Neural progenitor cell (in vitro differentiated cells): Measurements from ENCODE around the gene PKP3. TPM values are rescaled to one million over a fixed set of nuclear protein-coding genes. Genes with fewer than 3 reads are reported as not detected.

Experiments
- DNase-seq: peaks from one replicate; pipeline ENCODE4 v3.0.0-alpha.2; 2016; ENCODE audit warnings: low spot score
- H2AFZ ChIP-seq: fragments of 200-600 bp; sonication (generic); replicated peaks from 2 replicates; pipeline ENCODE4 v1.6.1; 2016; ENCODE audit warnings: antibody characterized with exemption
- H3F3A ChIP-seq: fragments of 200-600 bp; sonication (generic); 2 replicates; pipeline ENCODE4 v1.6.1; 2016; ENCODE audit warnings: antibody characterized with exemption, low read depth
- H3K27ac ChIP-seq: fragments of 200-600 bp; sonication (generic); 2 replicates; pipeline ENCODE4 v1.5.1; 2016; ENCODE audit warnings: mild to moderate bottlenecking
- H3K27me3 ChIP-seq: fragments of 200-600 bp; sonication (generic); 2 replicates; pipeline ENCODE4 v1.6.1; 2016; ENCODE audit warnings: mild to moderate bottlenecking, moderate library complexity
- H3K36me3 ChIP-seq: fragments of 200-600 bp; sonication (generic); 2 replicates; pipeline ENCODE4 v1.5.1; 2016
- H3K4me1 ChIP-seq: fragments of 200-600 bp; sonication (generic); 2 replicates; pipeline ENCODE4 v1.6.1; 2016; ENCODE audit warnings: mixed run types
- H3K4me2 ChIP-seq: fragments of 200-600 bp; sonication (generic); 2 replicates; pipeline ENCODE4 v1.6.1; 2016
- H3K4me3 ChIP-seq: fragments of 200-600 bp; sonication (generic); 2 replicates; pipeline ENCODE4 v1.5.1; 2016
- H3K79me2 ChIP-seq: fragments of 200-600 bp; sonication (generic); 2 replicates; pipeline ENCODE4 v1.6.1; 2016; ENCODE audit warnings: low read depth
- H3K9ac ChIP-seq: fragments of 200-600 bp; sonication (generic); 2 replicates; pipeline ENCODE4 v1.6.1; 2016
- H3K9me3 ChIP-seq: fragments of 200-600 bp; sonication (generic); 2 replicates; pipeline ENCODE4 v1.5.1; 2016; ENCODE audit warnings: low read depth
- H4K20me1 ChIP-seq: fragments of 200-600 bp; sonication (generic); 2 replicates; pipeline ENCODE4 v1.6.1; 2016; ENCODE audit warnings: low read depth
- H3K27ac Mint-ChIP-seq: 3 replicates; pipeline ENCODE4 v1.8.0; 2021; ENCODE audit warnings: mixed read lengths
- H3K27me3 Mint-ChIP-seq: 2 replicates; pipeline ENCODE4 v1.8.0; 2022; ENCODE audit warnings: low read depth, mild to moderate bottlenecking, inconsistent platforms, moderate library complexity, mixed read lengths; ENCODE audit not compliant: insufficient read depth
- H3K36me3 Mint-ChIP-seq: 3 replicates; pipeline ENCODE4 v1.8.0; 2021; ENCODE audit warnings: mixed read lengths
- H3K4me1 Mint-ChIP-seq: 3 replicates; pipeline ENCODE4 v1.8.0; 2021; ENCODE audit warnings: mixed read lengths
- H3K4me3 Mint-ChIP-seq: 3 replicates; pipeline ENCODE4 v1.8.0; 2021; ENCODE audit warnings: mild to moderate bottlenecking, moderate library complexity, mixed read lengths
- H3K9me3 Mint-ChIP-seq: 3 replicates; pipeline ENCODE4 v1.8.0; 2020; ENCODE audit warnings: mixed read lengths
- CTCF ChIP-seq: fragments of 200-600 bp; sonication (generic); IDR thresholded peaks from 2 replicates; pipeline ENCODE4 v1.5.1; 2017; ENCODE audit warnings: antibody characterized with exemption, mild to moderate bottlenecking
- EZH2 ChIP-seq: fragments of 200-600 bp; sonication (generic); IDR thresholded peaks from 2 replicates; pipeline ENCODE4 v1.6.1; 2017; ENCODE audit warnings: antibody characterized with exemption, mild to moderate bottlenecking, moderate library complexity
- EZH2phosphoT487 ChIP-seq: fragments of 200-600 bp; sonication (generic); IDR thresholded peaks from 2 replicates; pipeline ENCODE4 v1.6.1; 2017; ENCODE audit warnings: antibody characterized with exemption
- total RNA-seq: library from RNA; depleted of rRNA; stranded (reverse); fragments of >200 nt; gene quantifications from 2 replicates; pipeline ENCODE4 v1.2.3, GENCODE V29; 2015; ENCODE audit warnings: low replicate concordance

The PKP3 gene
- total RNA-seq, 1 donor from 2014 or later = 8.5 TPM

GRCh38 chr11:384511-384910, 9.5 kb upstream of the PKP3 start:
- H3K9me3 Mint-ChIP-seq = peaks cover 5% of the 10 kb centered on the region
- Histone ChIP-seq H3K27ac (no peak overlapping the region), H3F3A (no peaks in the 10 kb centered on the region), H3K4me1 (no peaks in the 10 kb centered on the region), H3K4me2 (no peak overlapping the region), H3K36me3 (no peaks in the 10 kb centered on the region), H3K4me3 (no peak overlapping the region), H4K20me1 (no peaks in the 10 kb centered on the region), H3K9ac (no peak overlapping the region), H3K79me2 (no peaks in the 10 kb centered on the region), H3K9me3 (no peaks in the 10 kb centered on the region), H2AFZ (no peak overlapping the region), H3K27me3 (no peaks in the 10 kb centered on the region)
- no peak for TF ChIP-seq EZH2phosphoT487
- TF ChIP-seq EZH2 = no peak
- no peak for TF ChIP-seq CTCF
- no peak overlapping the region for H3K27ac Mint-ChIP-seq
- DNase-seq = no peak
- H3K36me3 Mint-ChIP-seq = peaks cover 11% of the 10 kb centered on the region
- H3K4me1 Mint-ChIP-seq = peaks cover 5% of the 10 kb centered on the region
- H3K4me3 Mint-ChIP-seq = no peak overlapping the region
- H3K27me3 Mint-ChIP-seq = peaks cover 15% of the 10 kb centered on the region

GRCh38 chr11:385594-386351, 8.2 kb upstream of the PKP3 start:
- Histone ChIP-seq H2AFZ (no peak overlapping the region), H3K9ac (no peak overlapping the region), H3F3A (no peaks in the 10 kb centered on the region), H3K36me3 (no peaks in the 10 kb centered on the region), H4K20me1 (no peaks in the 10 kb centered on the region), H3K79me2 (no peaks in the 10 kb centered on the region), H3K9me3 (no peaks in the 10 kb centered on the region), H3K4me1 (no peaks in the 10 kb centered on the region), H3K27ac (no peak overlapping the region), H3K4me3 (no peak overlapping the region), H3K27me3 (no peaks in the 10 kb centered on the region), H3K4me2 (no peak overlapping the region)
- DNase-seq = no peak
- H3K27me3 Mint-ChIP-seq = peaks cover 15% of the 10 kb centered on the region
- peaks cover 11% of the 10 kb centered on the region for H3K36me3 Mint-ChIP-seq
- peaks cover 5% of the 10 kb centered on the region for H3K9me3 Mint-ChIP-seq
- no peak overlapping the region for H3K4me3 Mint-ChIP-seq
- no peak for TF ChIP-seq CTCF
- TF ChIP-seq EZH2 = no peak
- peaks cover 5% of the 10 kb centered on the region for H3K4me1 Mint-ChIP-seq
- H3K27ac Mint-ChIP-seq = no peak overlapping the region

GRCh38 chr11:386483-386882, 7.5 kb upstream of the PKP3 start:
- Histone ChIP-seq H3K9ac (no peak overlapping the region), H3K79me2 (no peaks in the 10 kb centered on the region), H3F3A (no peaks in the 10 kb centered on the region), H3K4me3 (no peak overlapping the region), H3K9me3 (no peaks in the 10 kb centered on the region), H3K4me2 (no peak overlapping the region), H3K4me1 (no peaks in the 10 kb centered on the region), H4K20me1 (no peaks in the 10 kb centered on the region), H3K27me3 (no peaks in the 10 kb centered on the region), H3K27ac (no peak overlapping the region), H3K36me3 (no peaks in the 10 kb centered on the region), H2AFZ (no peak overlapping the region)
- Mint-ChIP-seq H3K27ac (no peak overlapping the region), H3K9me3 (peaks cover 5% of the 10 kb centered on the region), H3K4me3 (no peak overlapping the region), H3K27me3 (peaks cover 15% of the 10 kb centered on the region), H3K4me1 (peaks cover 5% of the 10 kb centered on the region), H3K36me3 (peaks cover 11% of the 10 kb centered on the region)
- TF ChIP-seq CTCF = no peak
- no peak for TF ChIP-seq EZH2phosphoT487
- no peak for TF ChIP-seq EZH2
- DNase-seq = no peak
